Measurements from ENCODE around the gene SLC35A3. TPM values are rescaled to one million over a fixed set of nuclear protein-coding genes. Genes with fewer than 3 reads are reported as not detected.
A peak's percentile ranks its signal among the peaks of the same experiment; 100 is the strongest.
"Not testable (repeated sequence)": the region's sequence is repeated elsewhere in the genome, so short reads cannot be mapped to it uniquely, and the experiment has no call there.

Gene SLC35A3
- total and polyA plus RNA-seq, 3 donors from 2014 or later, result 6.6 to 17.6 (median 17.1) TPM

- H3K27me3 ChIP-seq, result no peaks in the 10 kb centered on the region
- TF ChIP-seq POLR2A (IDR thresholded peaks at IDR 0.05) (no peak), CTCF (IDR thresholded peaks at IDR 0.05) (no peak)
- peak overlapping the region; percentile 74 to 96 for H3K4me3 ChIP-seq
- intact Hi-C loops (cut with DNase I; ENCODE audit: low total_unique reads), result no loop called here
- no peaks in the 10 kb centered on the region for H3K9me3 ChIP-seq
- no peak for DNase-seq
- no peaks in the 10 kb centered on the region for H3K36me3 ChIP-seq (ENCODE audit: low read depth, missing control alignments)
- 23 to 25% methylated on average over 5 to 6 of the region's 6 CpGs for WGBS, 2 donors
- peaks cover 4% of the 10 kb centered on the region for H3K4me1 ChIP-seq
- H3K27ac ChIP-seq, result peak overlapping the region; percentile 42 to 66
These were observed 502 bp upstream of the SLC35A3 start for GRCh38 chr1:99969260-99969728.

- Histone ChIP-seq H3K4me3 (peak overlapping the region; percentile 74 to 96), H3K36me3 (ENCODE audit: low read depth, missing control alignments) (no peaks in the 10 kb centered on the region), H3K9me3 (no peaks in the 10 kb centered on the region), H3K27ac (no peak overlapping the region), H3K4me1 (peaks cover 4% of the 10 kb centered on the region), H3K27me3 (no peaks in the 10 kb centered on the region)
- no peak for TF ChIP-seq POLR2A (IDR thresholded peaks at IDR 0.05)
- TF ChIP-seq CTCF (IDR thresholded peaks at IDR 0.05), result no peak
- DNase-seq, result no peak
- 37 to 40% methylated on average over 7 of the region's 7 CpGs for WGBS, 2 donors
- intact Hi-C loops (cut with DNase I; ENCODE audit: low total_unique reads), result no loop called here
These were observed 988 bp downstream of the SLC35A3 start for GRCh38 chr1:99970713-99971255.

- H3K27me3 ChIP-seq; intact Hi-C loops (cut with DNase I; ENCODE audit: low total_unique reads); H3K4me1 ChIP-seq; H3K4me3 ChIP-seq; H3K36me3 ChIP-seq (ENCODE audit: low read depth, missing control alignments); H3K9me3 ChIP-seq; DNase-seq; H3K27ac ChIP-seq: not testable (repeated sequence)
- 86% methylated on average over 7 of the region's 7 CpGs for WGBS, 2 donors
These were observed 2.3 kb downstream of the SLC35A3 start for GRCh38 chr1:99972066-99972465.

- no peak for TF ChIP-seq CTCF (IDR thresholded peaks at IDR 0.05)
- TF ChIP-seq POLR2A (IDR thresholded peaks at IDR 0.05), result no peak
- DNase-seq, result no peak
- H3K27ac ChIP-seq, result no peak overlapping the region
- WGBS, 2 donors, result 75 to 87% methylated on average over 3 of the region's 3 CpGs
- no peak overlapping the region for H3K4me3 ChIP-seq
- intact Hi-C loops (cut with DNase I; ENCODE audit: low total_unique reads), result no loop called here
- no peaks in the 10 kb centered on the region for H3K36me3 ChIP-seq (ENCODE audit: low read depth, missing control alignments)
- no peaks in the 10 kb centered on the region for H3K4me1 ChIP-seq
- H3K9me3 ChIP-seq, result no peaks in the 10 kb centered on the region
- H3K27me3 ChIP-seq, result no peaks in the 10 kb centered on the region
These were observed 5.7 kb downstream of the SLC35A3 start for GRCh38 chr1:99975529-99975928.

GRCh38 chr1:99977326-99977725, 7.5 kb downstream of the SLC35A3 start:
- H3K36me3 ChIP-seq (ENCODE audit: low read depth, missing control alignments); H3K4me3 ChIP-seq; H3K9me3 ChIP-seq; intact Hi-C loops (cut with DNase I; ENCODE audit: low total_unique reads); DNase-seq; H3K27ac ChIP-seq; H3K4me1 ChIP-seq; H3K27me3 ChIP-seq: not testable (repeated sequence)
- 85 to 88% methylated on average over 12 of the region's 12 CpGs for WGBS, 2 donors

- Histone ChIP-seq H3K4me1 (no peaks in the 10 kb centered on the region), H3K27me3 (no peaks in the 10 kb centered on the region), H3K9me3 (no peaks in the 10 kb centered on the region), H3K27ac (no peak overlapping the region), H3K36me3 (ENCODE audit: low read depth, missing control alignments) (no peaks in the 10 kb centered on the region), H3K4me3 (no peak overlapping the region)
- WGBS, 2 donors, result 86 to 97% methylated on average over 2 of the region's 2 CpGs
- no peak for DNase-seq
- intact Hi-C loops (cut with DNase I; ENCODE audit: low total_unique reads), result no loop called here
- no peak for TF ChIP-seq POLR2A (IDR thresholded peaks at IDR 0.05)
- TF ChIP-seq CTCF (IDR thresholded peaks at IDR 0.05), result no peak
These were observed 8.4 kb downstream of the SLC35A3 start for GRCh38 chr1:99978218-99978617.

All from testis (tissue), 3 donors.